Measurements from ENCODE around the gene SND1. TPM values are rescaled to one million over a fixed set of nuclear protein-coding genes. Genes with fewer than 3 reads are reported as not detected.

SND1 gene
- total RNA-seq, 4 donors from 2014 or later = 55.5 to 305 (median 80.1) TPM

GRCh38 chr7:127758105-127758504, 106.1 kb downstream of the SND1 start:
- DNase-seq = no peak
- Histone ChIP-seq H3K36me3 (no peaks in the 10 kb centered on the region), H3K4me3 (no peak overlapping the region), H3K9me3 (no peaks in the 10 kb centered on the region), H3K4me1 (no peaks in the 10 kb centered on the region), H3K27ac (no peak overlapping the region), H3K27me3 (no peaks in the 10 kb centered on the region)
- no peak for TF ChIP-seq POLR2A (IDR thresholded peaks at IDR 0.05)
- TF ChIP-seq CTCF (IDR thresholded peaks at IDR 0.05) = no peak

GRCh38 chr7:127758845-127759244, 106.9 kb downstream of the SND1 start:
- Histone ChIP-seq H3K36me3 (no peaks in the 10 kb centered on the region), H3K27ac (no peak overlapping the region), H3K4me1 (no peaks in the 10 kb centered on the region), H3K9me3 (no peaks in the 10 kb centered on the region), H3K27me3 (no peaks in the 10 kb centered on the region), H3K4me3 (no peak overlapping the region)
- TF ChIP-seq CTCF (IDR thresholded peaks at IDR 0.05) = no peak
- TF ChIP-seq POLR2A (IDR thresholded peaks at IDR 0.05) = no peak
- no peak for DNase-seq

GRCh38 chr7:127759945-127760421, 108.0 kb downstream of the SND1 start:
- no peak overlapping the region for H3K27ac ChIP-seq
- no peaks in the 10 kb centered on the region for H3K4me1 ChIP-seq
- no peak for DNase-seq
- H3K36me3 ChIP-seq = no peaks in the 10 kb centered on the region
- no peak overlapping the region for H3K4me3 ChIP-seq
- no peaks in the 10 kb centered on the region for H3K27me3 ChIP-seq
- no peaks in the 10 kb centered on the region for H3K9me3 ChIP-seq
- TF ChIP-seq POLR2A (IDR thresholded peaks at IDR 0.05) = no peak
- no peak for TF ChIP-seq CTCF (IDR thresholded peaks at IDR 0.05)

- no peak overlapping the region for H3K27ac ChIP-seq
- no peaks in the 10 kb centered on the region for H3K36me3 ChIP-seq
- H3K4me3 ChIP-seq = no peak overlapping the region
- H3K9me3 ChIP-seq = no peaks in the 10 kb centered on the region
- no peaks in the 10 kb centered on the region for H3K27me3 ChIP-seq
- TF ChIP-seq CTCF (IDR thresholded peaks at IDR 0.05) (no peak), POLR2A (IDR thresholded peaks at IDR 0.05) (no peak)
- DNase-seq = no peak
- H3K4me1 ChIP-seq = no peaks in the 10 kb centered on the region
These were observed 108.5 kb downstream of the SND1 start for GRCh38 chr7:127760436-127761031.

- no peaks in the 10 kb centered on the region for H3K9me3 ChIP-seq
- no peak for DNase-seq
- H3K4me1 ChIP-seq = no peaks in the 10 kb centered on the region
- H3K4me3 ChIP-seq = no peak overlapping the region
- TF ChIP-seq POLR2A (IDR thresholded peaks at IDR 0.05) (no peak), CTCF (IDR thresholded peaks at IDR 0.05) (no peak)
- no peaks in the 10 kb centered on the region for H3K36me3 ChIP-seq
- H3K27me3 ChIP-seq = no peaks in the 10 kb centered on the region
- H3K27ac ChIP-seq = no peak overlapping the region
These were observed 109.2 kb downstream of the SND1 start for GRCh38 chr7:127761196-127761595.

GRCh38 chr7:127764681-127765080, 112.7 kb downstream of the SND1 start:
- Histone ChIP-seq H3K4me1 (no peaks in the 10 kb centered on the region), H3K9me3 (no peaks in the 10 kb centered on the region), H3K27ac (no peak overlapping the region), H3K27me3 (no peaks in the 10 kb centered on the region), H3K4me3 (no peak overlapping the region), H3K36me3 (no peaks in the 10 kb centered on the region)
- no peak for TF ChIP-seq POLR2A (IDR thresholded peaks at IDR 0.05)
- no peak for TF ChIP-seq CTCF (IDR thresholded peaks at IDR 0.05)
- no peak for DNase-seq
